GM19351 (cell line): ENCODE data around the gene ALK.

Experiments used
- ATAC-seq: cut with Tn5 transposase; IDR thresholded peaks from one replicate; pipeline ENCODE4 v1.9.1; 2021; ENCODE audit warnings: mild to moderate bottlenecking, moderate library complexity; ENCODE audit not compliant: unreplicated experiment

Gene ALK

GRCh38 chr2:29388071-29388470 lies 533.3 kb downstream of the ALK start:
- ATAC-seq = no peak

- no peak for ATAC-seq
Observed at GRCh38 chr2:29382486-29382885, 538.9 kb downstream of the ALK start.

GRCh38 chr2:29377788-29378187 lies 543.6 kb downstream of the ALK start:
- no peak for ATAC-seq

GRCh38 chr2:29376541-29376940 lies 544.8 kb downstream of the ALK start:
- ATAC-seq = no peak

- no peak for ATAC-seq
Observed at GRCh38 chr2:29375843-29376242, 545.5 kb downstream of the ALK start.

GRCh38 chr2:29374823-29375222 lies 546.6 kb downstream of the ALK start:
- ATAC-seq = no peak

GRCh38 chr2:29373870-29374269 lies 547.5 kb downstream of the ALK start:
- ATAC-seq = no peak

GRCh38 chr2:29372185-29372584 lies 549.2 kb downstream of the ALK start:
- no peak for ATAC-seq

GRCh38 chr2:29370581-29371125 lies 550.7 kb downstream of the ALK start:
- ATAC-seq = no peak

GRCh38 chr2:29370173-29370572 lies 551.2 kb downstream of the ALK start:
- no peak for ATAC-seq

GRCh38 chr2:29368659-29369040 lies 552.7 kb downstream of the ALK start:
- ATAC-seq = no peak

- ATAC-seq = no peak
Observed at GRCh38 chr2:29367986-29368658, 553.3 kb downstream of the ALK start.

GRCh38 chr2:29363111-29363510 lies 558.3 kb downstream of the ALK start:
- no peak for ATAC-seq

GRCh38 chr2:29361231-29361630 lies 560.2 kb downstream of the ALK start:
- no peak for ATAC-seq

- no peak for ATAC-seq
Observed at GRCh38 chr2:29360016-29360784, 561.2 kb downstream of the ALK start.

- ATAC-seq = no peak
Observed at GRCh38 chr2:29353403-29353991, 567.9 kb downstream of the ALK start.

GRCh38 chr2:29351916-29352591 lies 569.3 kb downstream of the ALK start:
- ATAC-seq = no peak

- no peak for ATAC-seq
Observed at GRCh38 chr2:29351248-29351647, 570.1 kb downstream of the ALK start.

GRCh38 chr2:29349316-29350030 lies 571.9 kb downstream of the ALK start:
- no peak for ATAC-seq

GRCh38 chr2:29347774-29348461 lies 573.5 kb downstream of the ALK start:
- no peak for ATAC-seq
